GM18951 (cell line): ENCODE data around the gene KIF3A.

Source experiments
- POLR2A ChIP-seq: IDR thresholded peaks from 4 replicates; pipeline ENCODE4 v1.6.1; 2011; ENCODE audit warnings: mild to moderate bottlenecking; ENCODE audit not compliant: insufficient read length, insufficient read depth; ENCODE audit errors: extremely low read depth
- in situ Hi-C: fragments of 300-500 bp; cut with MboI; formaldehyde crosslinking; loops from one replicate; pipeline ENCODE4 v1.12.0; 2022; ENCODE audit warnings: low sequenced_read_pairs, mixed read lengths, inconsistent platforms; ENCODE audit not compliant: unreplicated experiment

Gene KIF3A

GRCh38 chr5:132692632-132692967 is 44.7 kb downstream of the KIF3A start:
- in situ Hi-C loops: loop anchor here (25.0 kb wide), 1 partner anchor 1145 kb away; no protein-coding TSS in a partner anchor
- no peak for TF ChIP-seq POLR2A

DNA sequence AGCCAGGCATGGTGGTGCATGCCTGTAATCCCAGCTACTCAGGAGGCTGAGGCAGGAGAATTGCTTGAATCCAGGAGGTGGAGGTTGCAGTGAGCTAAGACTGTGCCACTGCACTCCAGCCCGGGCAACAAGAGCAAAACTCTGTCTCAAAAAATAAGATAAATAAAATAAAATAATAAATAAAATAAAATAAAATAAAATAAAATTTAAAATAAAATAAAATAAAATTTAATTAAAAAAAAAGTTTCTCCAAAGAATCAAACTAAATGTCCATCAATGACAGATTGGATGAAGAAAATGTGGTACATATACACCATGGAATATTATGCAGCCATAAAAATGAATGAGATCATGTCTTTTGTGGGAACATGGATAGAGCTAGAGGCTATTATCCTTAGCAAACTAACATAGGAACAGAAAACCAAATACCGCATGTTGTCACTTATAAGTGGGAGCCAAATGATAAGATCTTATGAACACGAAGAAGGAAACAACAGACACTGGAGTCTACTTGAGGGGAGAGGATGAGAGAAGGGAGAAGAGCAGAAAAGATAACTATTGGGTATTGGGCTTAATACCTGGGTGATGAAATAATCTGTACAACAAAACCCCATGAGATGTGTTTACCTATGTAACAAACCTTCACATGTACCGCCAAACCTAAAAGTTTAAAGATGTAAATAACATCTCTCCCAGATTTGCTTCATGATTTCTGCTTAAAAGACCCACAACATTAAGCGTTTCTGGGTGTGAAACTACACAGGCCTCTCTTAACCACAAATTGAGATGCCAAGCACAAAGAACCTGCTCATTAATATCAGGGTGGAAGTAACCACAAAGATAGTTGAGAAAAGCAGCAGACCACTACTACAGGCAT is 45.4 kb downstream of the KIF3A start:
- in situ Hi-C loops: loop anchor here (25.0 kb wide), 1 partner anchor 1145 kb away; no protein-coding TSS in a partner anchor

DNA sequence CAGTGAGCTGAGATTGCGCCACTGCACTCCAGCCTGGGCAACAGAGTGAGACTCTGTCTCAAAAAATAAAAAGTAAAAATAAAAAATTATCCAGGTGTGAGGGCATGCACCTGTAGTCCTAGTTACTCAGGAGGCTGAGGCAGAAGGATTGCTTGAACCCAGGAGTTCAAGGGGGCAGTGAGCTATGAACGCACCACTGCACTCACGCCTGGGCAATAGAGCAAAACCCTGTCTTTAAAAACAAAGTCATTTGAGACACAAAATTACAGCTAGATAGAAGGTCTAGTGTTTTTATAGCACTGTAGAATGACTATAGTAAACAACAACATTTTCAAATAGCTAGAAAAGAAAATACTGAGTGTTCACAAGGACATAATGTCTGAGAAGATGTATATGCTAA is 47.2 kb downstream of the KIF3A start:
- in situ Hi-C loops: loop anchor here (25.0 kb wide), 1 partner anchor 1147 kb away; no protein-coding TSS in a partner anchor

GRCh38 chr5:132689513-132689912 is 47.8 kb downstream of the KIF3A start:
- no peak for TF ChIP-seq POLR2A
- in situ Hi-C loops: loop anchor here (25.0 kb wide), 1 partner anchor 1148 kb away; no protein-coding TSS in a partner anchor

More for the DNA sequence above, 47.2 kb downstream of the KIF3A start:
- TF ChIP-seq POLR2A: no peak

DNA sequence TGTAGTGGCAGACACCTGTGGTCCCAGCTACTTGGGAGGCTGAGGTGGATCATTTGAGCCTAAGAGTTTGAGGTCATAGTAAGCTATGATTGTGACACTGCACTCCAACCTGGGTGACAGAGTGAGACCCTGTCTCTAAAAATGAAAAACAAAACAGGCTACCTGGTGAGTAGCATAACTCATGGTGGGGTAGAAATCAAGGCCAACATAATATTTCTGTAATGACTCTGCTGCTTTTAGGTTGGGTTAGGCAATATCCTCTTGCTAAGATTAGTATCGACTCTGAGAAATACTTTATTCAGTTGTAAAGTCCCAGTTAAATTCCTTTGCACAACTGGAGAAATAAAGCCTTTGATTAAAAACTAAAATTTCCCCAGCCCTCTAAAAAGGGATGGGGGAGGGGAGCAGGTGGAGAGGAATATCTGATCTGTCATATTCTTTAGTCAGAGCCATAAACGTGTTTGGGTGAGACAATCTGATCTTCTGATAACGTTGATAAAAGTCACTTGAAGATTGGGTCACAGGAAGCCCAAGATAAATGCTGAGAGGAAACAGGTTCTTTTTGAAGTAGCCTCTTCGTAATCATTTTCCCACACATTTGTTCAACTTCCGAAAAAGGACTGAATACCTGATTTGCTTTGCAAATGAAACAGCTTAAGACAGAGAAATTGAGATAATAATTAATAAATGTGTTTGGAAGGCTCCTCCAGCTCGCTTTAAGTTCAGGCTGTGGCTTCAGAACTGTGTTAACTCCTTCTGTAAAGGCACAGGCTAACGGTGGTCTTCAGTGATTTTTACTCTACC is 48.6 kb downstream of the KIF3A start:
- in situ Hi-C loops: loop anchor here (25.0 kb wide), 1 partner anchor 1149 kb away; no protein-coding TSS in a partner anchor
- no peak for TF ChIP-seq POLR2A

DNA sequence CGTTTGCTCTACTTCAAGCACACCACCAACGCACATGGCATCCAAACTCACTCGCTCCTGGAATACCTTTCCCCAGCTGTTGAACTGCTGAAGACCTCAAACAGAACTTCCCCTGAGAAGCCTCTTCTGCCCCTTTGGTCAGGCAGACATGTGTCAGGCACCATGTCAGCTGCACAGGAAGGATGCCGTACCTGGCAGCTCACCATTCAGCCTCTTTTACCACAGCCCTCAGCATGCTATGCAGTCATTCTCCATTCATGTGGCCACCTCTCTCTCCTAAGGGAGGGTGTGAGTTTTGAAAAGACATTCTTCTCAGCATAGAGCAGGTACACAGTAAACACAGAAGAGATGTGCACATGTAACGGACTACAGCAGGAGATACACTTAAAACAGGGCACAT is 49.4 kb downstream of the KIF3A start:
- TF ChIP-seq POLR2A: no peak
- in situ Hi-C loops: loop anchor here (25.0 kb wide), 1 partner anchor 1149 kb away; no protein-coding TSS in a partner anchor

- in situ Hi-C loops: loop anchor here (25.0 kb wide), 1 partner anchor 1151 kb away; no protein-coding TSS in a partner anchor
- TF ChIP-seq POLR2A: no peak
Observed at GRCh38 chr5:132686193-132686592, 51.2 kb downstream of the KIF3A start.

GRCh38 chr5:132684922-132685720 is 52.2 kb downstream of the KIF3A start:
- in situ Hi-C loops: loop anchor here (25.0 kb wide), 1 partner anchor 1152 kb away; no protein-coding TSS in a partner anchor
- no peak for TF ChIP-seq POLR2A

GRCh38 chr5:132684491-132684890 is 52.9 kb downstream of the KIF3A start:
- in situ Hi-C loops: loop anchor here (25.0 kb wide), 1 partner anchor 1153 kb away; no protein-coding TSS in a partner anchor
- no peak for TF ChIP-seq POLR2A

GRCh38 chr5:132681983-132682382 is 55.4 kb downstream of the KIF3A start:
- in situ Hi-C loops: loop anchor here (25.0 kb wide), 1 partner anchor 1155 kb away; no protein-coding TSS in a partner anchor
- no peak for TF ChIP-seq POLR2A

DNA sequence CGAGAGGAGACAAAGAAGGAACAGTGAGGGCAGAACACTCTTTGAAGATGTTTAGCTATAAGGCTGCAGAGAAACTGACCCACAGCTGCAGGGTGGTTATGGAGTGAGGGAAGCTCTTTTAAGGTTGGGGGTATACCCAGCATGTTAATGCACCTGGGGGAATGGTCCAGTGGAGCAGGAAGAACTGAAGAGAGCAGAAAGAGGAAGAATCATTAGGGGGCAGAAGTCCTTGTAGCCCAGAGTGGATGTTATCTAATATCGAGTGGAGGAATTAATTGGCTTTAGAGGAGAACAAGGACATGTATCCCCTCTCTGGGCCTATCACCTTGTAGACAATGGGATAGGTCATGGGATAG is 55.9 kb downstream of the KIF3A start:
- in situ Hi-C loops: loop anchor here (25.0 kb wide), 1 partner anchor 1156 kb away; no protein-coding TSS in a partner anchor
- TF ChIP-seq POLR2A: no peak

- no peak for TF ChIP-seq POLR2A
Observed at GRCh38 chr5:132680780-132681475, 56.4 kb downstream of the KIF3A start.

More at GRCh38 chr5:132680780-132681475, 56.4 kb downstream of the KIF3A start:
- in situ Hi-C loops: loop anchor here (25.0 kb wide), 1 partner anchor 1156 kb away; no protein-coding TSS in a partner anchor
